Measurements from ENCODE around the gene POMC.

- TF ChIP-seq, protein P1, sequence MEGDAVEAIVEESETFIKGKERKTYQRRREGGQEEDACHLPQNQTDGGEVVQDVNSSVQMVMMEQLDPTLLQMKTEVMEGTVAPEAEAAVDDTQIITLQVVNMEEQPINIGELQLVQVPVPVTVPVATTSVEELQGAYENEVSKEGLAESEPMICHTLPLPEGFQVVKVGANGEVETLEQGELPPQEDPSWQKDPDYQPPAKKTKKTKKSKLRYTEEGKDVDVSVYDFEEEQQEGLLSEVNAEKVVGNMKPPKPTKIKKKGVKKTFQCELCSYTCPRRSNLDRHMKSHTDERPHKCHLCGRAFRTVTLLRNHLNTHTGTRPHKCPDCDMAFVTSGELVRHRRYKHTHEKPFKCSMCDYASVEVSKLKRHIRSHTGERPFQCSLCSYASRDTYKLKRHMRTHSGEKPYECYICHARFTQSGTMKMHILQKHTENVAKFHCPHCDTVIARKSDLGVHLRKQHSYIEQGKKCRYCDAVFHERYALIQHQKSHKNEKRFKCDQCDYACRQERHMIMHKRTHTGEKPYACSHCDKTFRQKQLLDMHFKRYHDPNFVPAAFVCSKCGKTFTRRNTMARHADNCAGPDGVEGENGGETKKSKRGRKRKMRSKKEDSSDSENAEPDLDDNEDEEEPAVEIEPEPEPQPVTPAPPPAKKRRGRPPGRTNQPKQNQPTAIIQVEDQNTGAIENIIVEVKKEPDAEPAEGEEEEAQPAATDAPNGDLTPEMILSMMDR (IDR thresholded peaks at IDR 0.05; ENCODE audit: insufficient read depth, low read length, poor library complexity, severe bottlenecking): no peak
- no peak for TF ChIP-seq EZH2phosphoT487 (conservative IDR thresholded peaks at IDR 0.05; ENCODE audit: low read length)
Measured at GRCh38 chr2:25168256-25169072, at the start of gene POMC.
